B cell (primary cell): ENCODE results near the gene PLD3. TPM values are rescaled to one million over a fixed set of nuclear protein-coding genes. Genes with fewer than 3 reads are reported as not detected.

Source experiments
- ATAC-seq: fragments of 200-7000 bp; cut with Tn5 transposase; one replicate; pipeline ENCODE4 v1.10.0; 2021; ENCODE audit warnings: low read depth, mild to moderate bottlenecking, moderate number of reproducible peaks, moderate library complexity
- CTCF ChIA-PET: fragments of 350-600 bp; sonication (Branson Sonifier 250); formaldehyde crosslinking; loops from one replicate; lab custom pipeline; 2021; ENCODE audit warnings: antibody characterized with exemption, inconsistent platforms; lab: Charles Lee
- POLR2A ChIA-PET: fragments of 350-600 bp; sonication (Branson Sonifier 250); formaldehyde crosslinking; loops from one replicate; lab custom pipeline; 2021; ENCODE audit warnings: antibody characterized with exemption; lab: Charles Lee
- DNase-seq: peaks from one replicate; pipeline ENCODE4 v3.0.0; 2013
- H2AFZ ChIP-seq: 2 replicates; pipeline ENCODE4 v1.6.1; 2012; ENCODE audit warnings: mild to moderate bottlenecking, low read depth, low read length; ENCODE audit not compliant: insufficient read depth, poor library complexity, severe bottlenecking
- H3K27ac ChIP-seq, 2 donors: 1 replicate in 1 of 2; 2 replicates in 1 of 2; pipeline ENCODE4 v1.5.1; 2012 to 2013; ENCODE audit warnings: low read length in 2 of 2, mild to moderate bottlenecking in 2 of 2, moderate library complexity in 1 of 2
- H3K27me3 ChIP-seq, 4 experiments: fragments of 200-600 bp in 1 of 4; sonication (generic) in 1 of 4; replicated peaks in 1 of 4; 1 replicate in 2 of 4; 2 replicates in 2 of 4; pipeline versions ENCODE4 v1.6.1 to v1.7.0; 2013 to 2016; ENCODE audit warnings: low read length in 3 of 4, mild to moderate bottlenecking in 2 of 4, mixed read lengths in 1 of 4, moderate library complexity in 1 of 4; ENCODE audit not compliant: insufficient read depth in 4 of 4, control insufficient read depth in 3 of 4; ENCODE audit errors: control extremely low read depth in 1 of 4
- H3K36me3 ChIP-seq, 2 experiments: replicated peaks in 1 of 2; 1 replicate in 1 of 2; 2 replicates in 1 of 2; pipeline versions ENCODE4 v1.6.1 to v1.7.1; 2013; ENCODE audit warnings: low read length in 1 of 2; ENCODE audit not compliant: insufficient read depth in 2 of 2, control insufficient read depth in 1 of 2; ENCODE audit errors: control extremely low read depth in 1 of 2, extremely low read depth in 1 of 2
- H3K4me1 ChIP-seq, 2 donors: fragments of 200-600 bp in 1 of 2; sonication (generic) in 1 of 2; 1 replicate in 1 of 2; 2 replicates in 1 of 2; pipeline versions ENCODE4 v1.5.1 to v1.6.1; 2013 to 2017; ENCODE audit warnings: low read length in 2 of 2; ENCODE audit not compliant: control insufficient read depth in 2 of 2, insufficient read depth in 2 of 2
- H3K4me2 ChIP-seq: replicated peaks from 2 replicates; pipeline ENCODE3; 2012; ENCODE audit warnings: mild to moderate bottlenecking, low read depth, low read length; ENCODE audit not compliant: poor library complexity, severe bottlenecking
- H3K4me3 ChIP-seq, 5 experiments: fragments of 200-600 bp in 1 of 5; sonication (generic) in 1 of 5; 1 replicate in 3 of 5; 2 replicates in 2 of 5; pipeline versions ENCODE4 v1.5.1 to v1.7.0; 2011 to 2016; ENCODE audit warnings: low read length in 4 of 5, mild to moderate bottlenecking in 4 of 5, low read depth in 2 of 5, control low read depth in 1 of 5, moderate library complexity in 1 of 5; ENCODE audit not compliant: insufficient read depth in 1 of 5; ENCODE audit errors: control extremely low read depth in 1 of 5, extremely low read depth in 1 of 5
- H3K79me2 ChIP-seq: fragments of 200-600 bp; sonication (generic); one replicate; pipeline ENCODE4 v1.6.0; 2016; ENCODE audit warnings: low read length; ENCODE audit not compliant: control insufficient read depth, insufficient read depth
- H3K9ac ChIP-seq: fragments of 200-600 bp; sonication (generic); 2 replicates; pipeline ENCODE4 v1.6.1; 2017; ENCODE audit warnings: mild to moderate bottlenecking, low read length, moderate library complexity
- H3K9me3 ChIP-seq, 3 donors: one replicate each; pipeline versions ENCODE4 v1.6.1 to v1.7.1; 2013; ENCODE audit warnings: low read length in 2 of 3; ENCODE audit not compliant: control insufficient read depth in 2 of 3, insufficient read depth in 1 of 3; ENCODE audit errors: control extremely low read depth in 1 of 3
- H4K20me1 ChIP-seq: 2 replicates; pipeline ENCODE4 v1.6.0; 2012; ENCODE audit warnings: mild to moderate bottlenecking, low read length; ENCODE audit not compliant: insufficient read depth, control insufficient read depth, poor library complexity, severe bottlenecking
- H3K27ac Mint-ChIP-seq: one replicate; pipeline ENCODE4 v1.8.0; 2021; ENCODE audit warnings: mixed read lengths
- H3K27me3 Mint-ChIP-seq: one replicate; pipeline ENCODE4 v1.8.0; 2021; ENCODE audit warnings: mixed read lengths
- H3K4me1 Mint-ChIP-seq: one replicate; pipeline ENCODE4 v1.8.0; 2021; ENCODE audit warnings: mixed read lengths
- H3K4me3 Mint-ChIP-seq: one replicate; pipeline ENCODE4 v1.8.0; 2021; ENCODE audit warnings: mixed read lengths
- H3K9me3 Mint-ChIP-seq: one replicate; pipeline ENCODE4 v1.8.0; 2022; ENCODE audit warnings: mixed read lengths; ENCODE audit not compliant: insufficient read depth
- EZH2 ChIP-seq: IDR thresholded peaks from 2 replicates; pipeline ENCODE4 v1.6.1; 2012; ENCODE audit warnings: borderline replicate concordance, low read depth, mild to moderate bottlenecking, moderate library complexity, low read length; ENCODE audit not compliant: insufficient read depth, poor library complexity, severe bottlenecking
- WGBS: methylation state at CpG from one replicate; pipeline ENCODE4 v1.1.5; 2013; ENCODE audit warnings: missing lambda C conversion rate; ENCODE audit not compliant: insufficient coverage; 5-methylcytosine and 5-hydroxymethylcytosine counted together
- intact Hi-C: fragments of 100-400 bp; cut with micrococcal nuclease; formaldehyde crosslinking; loops from one replicate; pipeline ENCODE4 v1.10.0; 2022
- polyA plus RNA-seq: library from polyadenylated mRNA; depleted of rRNA; stranded (reverse); fragments of >200 nt; gene quantifications from 2 replicates; pipeline ENCODE4 v1.2.3, GENCODE V29; 2012
- small RNA-seq: library from RNA; depleted of rRNA; stranded (forward); fragments of <200 nt; gene quantifications from one replicate; pipeline ENCODE3, GENCODE V24; 2012; ENCODE audit warnings: low replicate concordance, low read depth; ENCODE audit not compliant: insufficient read length
- total RNA-seq, 2 donors: library from RNA; stranded (reverse); fragments of 120-200 nt in 1 of 2; gene quantifications; 1 replicate in 1 of 2; 2 replicates in 1 of 2; pipeline versions ENCODE4 v1.2.3 to v1.2.4, GENCODE V29; 2013 to 2022
- TF ChIP-seq, protein P1 (sequence below): fragments of 200-600 bp; IDR thresholded peaks from one replicate; pipeline ENCODE4 v1.8.0; 2022; ENCODE audit warnings: antibody characterized with exemption, mild to moderate bottlenecking

PLD3 gene
- total and polyA plus RNA-seq, 2 donors (not counting 1 experiment from before 2014, with no cell fraction given): 61.7 to 153 TPM

DNA sequence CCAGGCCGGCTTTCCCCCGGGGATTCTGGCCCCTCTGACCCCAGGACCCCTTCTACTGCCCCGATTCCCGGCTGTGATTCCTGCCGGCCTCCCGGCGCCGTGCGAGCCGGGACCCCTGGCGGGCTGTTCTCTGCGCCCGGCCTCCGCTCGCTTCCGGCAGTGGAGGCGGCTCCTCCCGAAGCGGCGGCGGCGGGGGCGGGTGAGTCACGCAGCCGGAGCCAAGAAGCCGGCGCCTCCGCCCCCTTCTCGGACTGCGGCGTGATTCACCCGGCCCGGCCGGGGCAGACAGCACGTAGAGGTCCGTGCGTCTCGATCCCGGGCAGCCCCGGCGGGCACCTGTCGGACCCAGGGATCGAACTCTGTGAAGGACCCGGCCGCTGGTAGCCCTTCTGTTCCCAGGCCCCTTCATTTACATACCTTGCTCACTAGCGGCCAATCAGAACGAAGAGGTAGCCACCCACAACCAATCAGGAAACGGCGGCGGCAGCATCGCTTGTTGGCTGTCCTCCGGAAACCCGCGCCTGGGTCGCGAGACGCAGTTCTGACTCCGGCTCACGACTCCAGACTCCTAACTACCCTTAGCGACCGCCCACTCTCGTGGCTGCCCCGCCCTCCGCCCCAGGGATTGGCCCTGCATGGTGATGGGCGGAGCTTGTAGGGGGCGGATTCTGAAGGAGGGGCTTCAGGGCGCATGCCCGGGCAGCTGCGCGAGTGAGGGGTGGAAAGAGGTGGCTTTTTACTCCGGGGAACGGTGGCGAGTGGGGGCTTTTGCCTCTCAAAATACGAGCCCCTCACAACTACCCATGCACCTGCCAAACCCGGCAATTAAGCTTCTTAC lies 77.2 kb downstream of the PLD3 start, which contains the start of gene SERTAD1:
TSS of gene SERTAD1 (minus strand) at position 543 of the 838 bp plus-strand sequence. CDS start 2,446 bp downstream, outside the sequence.
- WGBS: under 1% methylated on average over 63 of the region's 75 CpGs
- peak within 1 kb of the TSS; percentile 98 for H3K27ac Mint-ChIP-seq
- Histone ChIP-seq H3K4me2 (peak within 1 kb of the TSS; percentile 92), H3K36me3 (peaks cover 0 to 9% of the 10 kb centered on the region in 2 experiments), H3K9ac (peak within 1 kb of the TSS; percentile 85), H3K27me3 (no peaks in the 10 kb centered on the region), H3K4me1 (peaks cover 14 to 24% of the 10 kb centered on the region in 2 donors), H3K4me3 (peak within 1 kb of the TSS; percentile 71 to 89 (median 82)), H3K27ac (peak within 1 kb of the TSS; percentile 84 to 93), H3K9me3 (no peaks in the 10 kb centered on the region), H2AFZ (peak within 1 kb of the TSS; percentile 81), H3K79me2 (peaks cover 26% of the 10 kb centered on the region), H4K20me1 (no peaks in the 10 kb centered on the region)
- ChIA-PET POLR2A (interaction anchor here (0.6 to 5.8 kb wide), 9 partner anchors 9 to 1024 kb away, joined by 3 to 63 read pairs (median 6); partner anchors contain the start of genes AKT2, BLVRB, SERTAD3 and SPTBN4), CTCF (interaction anchor here (0.9 to 9.5 kb wide), 12 partner anchors 9 to 286 kb away, joined by 3 to 86 read pairs (median 5); partner anchors contain the start of genes BLVRB, SERTAD3 and SPTBN4)
- H3K4me1 Mint-ChIP-seq: peaks cover 27% of the 10 kb centered on the region
- peak; percentile 100 for DNase-seq
- no peaks in the 10 kb centered on the region for H3K9me3 Mint-ChIP-seq
- ATAC-seq: peak; percentile 89
- intact Hi-C loops: loop anchor here (1.0 kb wide), 6 partner anchors 10 to 145 kb away; partner anchors contain the start of genes AKT2 and BLVRB
- no peaks in the 10 kb centered on the region for H3K27me3 Mint-ChIP-seq
- no peak for TF ChIP-seq EZH2
- TF ChIP-seq, protein P1, sequence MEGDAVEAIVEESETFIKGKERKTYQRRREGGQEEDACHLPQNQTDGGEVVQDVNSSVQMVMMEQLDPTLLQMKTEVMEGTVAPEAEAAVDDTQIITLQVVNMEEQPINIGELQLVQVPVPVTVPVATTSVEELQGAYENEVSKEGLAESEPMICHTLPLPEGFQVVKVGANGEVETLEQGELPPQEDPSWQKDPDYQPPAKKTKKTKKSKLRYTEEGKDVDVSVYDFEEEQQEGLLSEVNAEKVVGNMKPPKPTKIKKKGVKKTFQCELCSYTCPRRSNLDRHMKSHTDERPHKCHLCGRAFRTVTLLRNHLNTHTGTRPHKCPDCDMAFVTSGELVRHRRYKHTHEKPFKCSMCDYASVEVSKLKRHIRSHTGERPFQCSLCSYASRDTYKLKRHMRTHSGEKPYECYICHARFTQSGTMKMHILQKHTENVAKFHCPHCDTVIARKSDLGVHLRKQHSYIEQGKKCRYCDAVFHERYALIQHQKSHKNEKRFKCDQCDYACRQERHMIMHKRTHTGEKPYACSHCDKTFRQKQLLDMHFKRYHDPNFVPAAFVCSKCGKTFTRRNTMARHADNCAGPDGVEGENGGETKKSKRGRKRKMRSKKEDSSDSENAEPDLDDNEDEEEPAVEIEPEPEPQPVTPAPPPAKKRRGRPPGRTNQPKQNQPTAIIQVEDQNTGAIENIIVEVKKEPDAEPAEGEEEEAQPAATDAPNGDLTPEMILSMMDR: peak; percentile 75
- peak within 1 kb of the TSS; percentile 98 for H3K4me3 Mint-ChIP-seq

Small RNA genes lying within 50 kb of the gene (small RNA-seq; reads per million reads assigned to genes)
- gene MIR6796 (not detected), gene RF00019 (not detected), gene RNU6-945P (not detected)

Other genes with a start within 250 kb of the PLD3 start
- gene MAP3K10, start 157.3 kb upstream of the PLD3 start, total RNA-seq: 35.9 and 41.6 TPM in 2 replicates
- gene MAP3K10, start 157.3 kb upstream of the PLD3 start, polyA plus RNA-seq: 22.5 and 28.2 TPM in 2 replicates
- gene TTC9B, start 130.3 kb upstream of the PLD3 start, total RNA-seq: not detected in 2 replicates
- 0.04 TPM in 1 of 2 replicates, not detected in the other for gene TTC9B, start 130.3 kb upstream of the PLD3 start, polyA plus RNA-seq
- 0.64 and 0.66 TPM in 2 replicates for gene CCNP, start 122.0 kb upstream of the PLD3 start, total RNA-seq
- gene CCNP, start 122.0 kb upstream of the PLD3 start, polyA plus RNA-seq: 0.85 and 1.5 TPM in 2 replicates
- gene AKT2, start 63.4 kb upstream of the PLD3 start, total RNA-seq: 243 and 248 TPM in 2 replicates
- gene AKT2, start 63.4 kb upstream of the PLD3 start, polyA plus RNA-seq: 195 and 221 TPM in 2 replicates
- 14.3 and 16.7 TPM in 2 replicates for gene C19orf47, start 298 bp upstream of the PLD3 start, total RNA-seq
- 9.2 and 12.7 TPM in 2 replicates for gene C19orf47, start 298 bp upstream of the PLD3 start, polyA plus RNA-seq
- gene HIPK4, start 41.5 kb downstream of the PLD3 start, total RNA-seq: 0.20 TPM in 1 of 2 replicates, not detected in the other
- gene HIPK4, start 41.5 kb downstream of the PLD3 start, polyA plus RNA-seq: 0.04 and 0.06 TPM in 2 replicates
- 2.5 and 3.5 TPM in 2 replicates for gene PRX, start 64.7 kb downstream of the PLD3 start, total RNA-seq
- 0.68 and 1.1 TPM in 2 replicates for gene PRX, start 64.7 kb downstream of the PLD3 start, polyA plus RNA-seq
- gene SERTAD1, start 77.3 kb downstream of the PLD3 start, total RNA-seq: 11.9 and 13.6 TPM in 2 replicates
- 28.4 and 59.4 TPM in 2 replicates for gene SERTAD1, start 77.3 kb downstream of the PLD3 start, polyA plus RNA-seq
- gene SERTAD3, start 95.6 kb downstream of the PLD3 start, total RNA-seq: 39.3 and 41.6 TPM in 2 replicates
- 16.4 and 43.9 TPM in 2 replicates for gene SERTAD3, start 95.6 kb downstream of the PLD3 start, polyA plus RNA-seq
- gene BLVRB, start 117.0 kb downstream of the PLD3 start, total RNA-seq: 11.8 and 14.2 TPM in 2 replicates
- 16.2 and 23.2 TPM in 2 replicates for gene BLVRB, start 117.0 kb downstream of the PLD3 start, polyA plus RNA-seq
- gene SPTBN4, start 118.3 kb downstream of the PLD3 start, total RNA-seq: 0.56 and 0.67 TPM in 2 replicates
- gene SPTBN4, start 118.3 kb downstream of the PLD3 start, polyA plus RNA-seq: 0.03 and 0.04 TPM in 2 replicates
- 179 and 192 TPM in 2 replicates for gene SHKBP1, start 228.2 kb downstream of the PLD3 start, total RNA-seq
- 219 and 227 TPM in 2 replicates for gene SHKBP1, start 228.2 kb downstream of the PLD3 start, polyA plus RNA-seq